Activated naive CD4-positive, alpha-beta T cell treated with Interleukin-2 at 50 U/mL for 16 hours (primary cell): ENCODE measurements around the gene RHOT2.

Source experiments
- DNase-seq: peaks from one replicate; pipeline ENCODE4 v3.0.0-alpha.2; 2020

The RHOT2 gene

DNA sequence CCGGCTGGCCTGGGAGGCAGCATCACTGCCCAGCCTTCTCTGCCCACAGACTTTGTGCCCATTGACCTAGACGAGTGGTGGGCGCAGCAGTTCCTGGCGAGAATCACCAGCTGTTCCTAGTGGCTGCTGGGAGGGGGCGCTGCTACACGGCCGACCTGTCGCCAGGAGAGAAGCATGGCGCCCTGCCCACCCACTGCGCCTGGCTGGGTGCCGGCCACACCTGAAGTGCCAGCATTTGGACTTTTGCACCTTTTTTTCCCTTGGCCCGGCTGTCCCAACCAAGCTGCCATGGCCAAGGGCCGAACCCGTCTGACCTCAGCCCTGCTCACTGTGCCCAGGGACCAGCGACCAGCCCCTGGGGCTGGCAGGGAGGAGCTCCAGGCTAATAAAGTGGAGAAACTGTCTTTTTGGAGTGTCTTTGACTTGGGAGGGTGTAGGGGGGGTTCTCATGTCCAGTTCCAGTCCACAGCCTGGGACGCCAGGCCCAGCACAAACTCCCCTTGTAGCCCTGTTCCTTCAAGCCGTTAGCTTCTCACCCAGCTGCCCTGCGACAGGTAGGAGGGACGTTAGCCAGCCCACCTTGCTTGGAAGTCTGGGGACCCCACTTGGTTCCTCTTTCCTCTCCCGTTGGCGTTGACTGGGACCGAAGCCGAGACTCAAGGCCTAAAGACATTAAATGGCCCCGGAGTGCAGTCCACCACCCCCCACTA, 19.7 kb upstream of the RHOT2 start:
- peak; percentile 54 for DNase-seq

- peak; percentile 95 for DNase-seq
These were observed 18.9 kb upstream of the RHOT2 start, which contains the start of gene WDR90 for GRCh38 chr16:648781-649589. Gene WDR90 (plus strand): TSS chr16:649365. CDS start chr16:649417, 52 bp downstream.

- peak; percentile 22 for DNase-seq
These were observed 18.3 kb upstream of the RHOT2 start for GRCh38 chr16:649631-650030.

GRCh38 chr16:651844-652243, 16.1 kb upstream of the RHOT2 start:
- DNase-seq = no peak

DNA sequence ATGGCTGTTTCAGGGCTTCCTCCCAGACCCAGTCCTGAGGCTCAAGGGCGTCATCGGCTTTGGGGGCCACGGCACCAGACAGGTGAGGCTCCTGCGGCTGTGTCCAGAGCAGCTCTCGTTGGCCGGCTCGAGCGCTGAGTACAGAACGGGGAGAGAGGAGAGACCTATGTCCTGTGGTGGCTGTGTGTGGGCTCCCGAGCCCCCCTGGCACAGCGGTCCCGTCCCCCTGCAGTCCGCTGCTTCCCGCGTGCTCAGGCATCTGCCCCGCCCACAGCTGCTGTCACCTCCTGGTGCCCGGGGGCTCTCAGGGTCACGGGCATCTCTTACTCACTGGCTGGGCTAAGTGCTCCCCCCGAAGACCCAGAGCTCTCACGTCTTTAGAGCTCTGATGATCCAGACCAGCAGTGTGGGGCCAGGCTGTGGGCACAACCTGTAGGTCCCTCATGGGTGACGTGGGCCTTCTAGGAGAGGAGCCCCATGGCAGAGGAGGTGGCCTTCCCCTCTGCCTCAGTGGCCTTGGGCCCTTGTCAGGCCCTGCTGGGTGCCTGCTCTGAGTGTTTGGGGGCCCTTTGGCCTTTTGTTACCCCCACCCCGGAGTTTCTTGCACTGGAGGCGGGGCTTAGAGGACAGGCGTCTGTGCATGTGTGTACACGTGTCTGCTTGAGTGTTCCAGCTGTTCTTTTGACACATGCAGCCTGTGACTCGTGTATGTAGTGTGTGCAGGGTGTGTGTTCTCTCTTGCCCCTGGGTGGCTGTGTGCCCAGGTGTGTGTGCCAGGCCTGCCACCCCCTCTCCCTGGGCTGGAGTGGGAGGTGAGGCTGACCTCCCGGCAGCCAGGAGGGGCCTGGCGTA, 15.3 kb upstream of the RHOT2 start:
- DNase-seq = no peak

DNA sequence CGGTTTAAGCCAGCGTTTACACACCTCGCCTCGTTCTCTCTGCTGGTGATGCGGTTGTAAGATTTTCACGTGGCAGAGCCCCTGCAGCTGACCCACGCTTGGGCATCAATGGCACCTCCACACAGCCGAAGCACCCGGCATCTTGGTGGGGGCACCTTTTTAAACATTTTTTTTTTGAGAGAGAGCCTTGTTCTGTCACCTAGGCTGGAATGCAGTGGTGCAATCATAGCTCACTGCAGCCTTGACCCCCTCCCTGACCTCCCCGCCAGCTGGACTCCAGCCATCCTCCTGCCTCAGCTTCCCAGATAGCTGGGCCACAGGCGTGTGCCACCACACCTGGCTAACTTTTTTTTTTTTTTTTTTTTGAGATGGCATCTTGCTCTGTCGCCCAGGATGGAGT, 13.9 kb upstream of the RHOT2 start:
- DNase-seq = no peak

- no peak for DNase-seq
These were observed 10.4 kb upstream of the RHOT2 start for GRCh38 chr16:657487-657886.

DNA sequence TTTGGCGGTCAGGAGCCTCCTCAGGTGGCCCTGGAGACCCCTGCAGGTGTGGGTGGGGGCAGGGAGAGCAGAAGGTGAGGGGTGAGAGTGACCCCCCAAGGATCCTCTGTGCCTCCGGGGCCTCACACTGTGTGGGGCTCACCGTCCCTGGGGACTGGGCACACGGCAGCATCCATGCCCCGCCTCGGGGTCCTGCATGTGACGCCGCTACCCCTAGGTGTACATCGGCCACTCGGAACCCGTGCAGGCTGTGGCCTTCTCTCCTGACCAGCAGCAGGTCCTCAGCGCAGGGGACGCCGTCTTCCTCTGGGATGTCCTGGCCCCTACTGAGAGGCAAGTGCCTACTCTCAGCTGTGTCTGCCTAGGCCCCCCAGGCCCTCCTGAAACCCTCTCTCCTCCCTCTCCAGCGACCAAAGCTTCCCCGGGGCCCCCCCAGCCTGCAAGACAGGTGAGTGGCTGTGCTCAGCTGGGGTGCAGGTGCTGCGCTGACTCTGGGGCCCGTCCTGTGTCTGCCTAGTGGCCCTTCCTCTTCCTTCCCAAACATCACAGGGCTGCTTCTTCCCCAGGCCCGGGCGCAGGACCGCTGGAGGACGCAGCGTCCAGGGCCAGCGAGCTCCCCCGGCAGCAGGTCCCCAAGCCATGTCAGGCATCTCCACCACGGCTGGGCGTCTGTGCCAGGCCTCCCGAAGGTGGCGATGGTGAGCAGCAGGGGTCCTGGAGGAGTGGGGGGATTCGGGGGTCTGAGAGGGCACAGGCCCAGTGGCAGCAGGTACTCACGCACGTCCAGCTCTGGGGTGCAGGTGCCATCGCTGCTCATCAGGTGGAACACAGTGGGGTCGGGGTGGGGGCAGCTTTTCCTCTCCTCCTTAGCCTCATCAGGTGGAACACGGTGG, 9.0 kb upstream of the RHOT2 start:
- DNase-seq = no peak

- DNase-seq = no peak
These were observed 8.3 kb upstream of the RHOT2 start for GRCh38 chr16:659618-660017.

DNA sequence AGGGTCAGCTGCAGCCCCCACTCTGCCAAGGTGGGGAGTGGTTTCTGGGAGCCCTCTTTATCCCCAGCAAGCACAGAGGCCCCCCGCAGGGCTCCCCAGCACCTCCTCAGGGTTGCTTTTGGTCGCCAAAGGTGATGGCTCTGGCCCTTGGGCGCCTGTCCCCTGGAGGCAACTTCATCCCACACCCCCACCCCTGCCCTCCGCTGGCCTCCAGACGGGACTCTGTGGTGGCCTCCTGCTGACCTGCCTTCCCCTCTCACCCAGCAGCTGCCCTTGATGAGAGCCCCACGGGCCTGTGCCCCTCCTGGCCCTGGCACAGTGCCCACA, 7.8 kb upstream of the RHOT2 start:
- no peak for DNase-seq

GRCh38 chr16:660459-661183, 7.3 kb upstream of the RHOT2 start:
- peak; percentile 66 for DNase-seq

GRCh38 chr16:661184-661821, 6.6 kb upstream of the RHOT2 start:
- no peak for DNase-seq

- no peak for DNase-seq
These were observed 5.8 kb upstream of the RHOT2 start for GRCh38 chr16:662095-662494.

GRCh38 chr16:662597-662996, 5.3 kb upstream of the RHOT2 start:
- no peak for DNase-seq

DNA sequence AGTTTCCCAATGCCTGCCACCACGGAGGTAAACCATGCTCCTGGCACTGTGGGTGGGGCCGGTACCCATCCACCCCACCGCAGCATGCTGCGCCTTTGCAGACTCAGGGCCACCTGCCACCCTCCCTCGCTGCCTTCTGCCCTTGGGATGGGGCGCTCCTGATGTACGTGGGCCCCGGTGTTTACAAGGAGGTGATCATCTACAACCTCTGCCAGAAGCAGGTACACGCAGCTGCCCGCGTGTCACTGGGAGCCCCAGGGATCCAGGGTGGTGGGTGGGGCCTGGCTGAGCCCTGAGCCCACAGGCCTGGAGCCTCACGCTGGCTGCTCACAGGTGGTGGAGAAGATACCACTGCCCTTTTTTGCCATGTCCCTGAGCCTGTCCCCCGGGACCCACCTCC, 1.4 kb upstream of the RHOT2 start:
- DNase-seq = no peak

DNA sequence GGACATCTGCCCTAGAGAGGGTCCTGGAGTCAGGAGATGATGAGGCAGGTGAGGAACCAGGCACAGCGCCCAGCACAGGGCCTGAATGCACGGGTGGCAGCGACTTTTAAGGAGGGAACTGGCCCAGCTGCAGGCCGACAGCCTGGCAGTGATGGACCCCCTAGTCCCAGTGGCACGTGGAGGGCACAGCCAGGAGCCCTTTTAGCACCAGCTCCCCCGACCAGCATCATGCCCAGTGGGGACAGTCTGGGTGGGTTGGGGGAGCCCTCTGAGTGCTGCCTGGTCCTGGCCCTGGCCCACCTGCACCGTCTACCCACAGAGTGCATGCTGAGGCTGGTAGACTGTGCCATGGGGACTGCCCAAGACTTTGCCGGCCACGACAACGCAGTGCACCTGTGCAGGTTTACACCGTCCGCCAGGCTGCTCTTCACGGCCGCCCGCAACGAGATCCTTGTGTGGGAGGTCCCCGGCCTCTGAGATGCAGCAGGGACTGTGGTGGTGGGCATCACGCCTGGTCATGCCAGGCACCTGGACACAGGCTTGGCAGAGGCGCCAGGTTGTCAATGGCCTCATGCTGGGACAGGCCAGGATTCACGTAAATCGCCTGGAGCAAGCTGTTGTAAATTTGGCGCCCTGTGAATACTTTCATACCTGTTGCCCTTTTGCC, 686 bp upstream of the RHOT2 start:
- no peak for DNase-seq

GRCh38 chr16:668519-669171, 713 bp downstream of the RHOT2 start:
- no peak for DNase-seq

DNA sequence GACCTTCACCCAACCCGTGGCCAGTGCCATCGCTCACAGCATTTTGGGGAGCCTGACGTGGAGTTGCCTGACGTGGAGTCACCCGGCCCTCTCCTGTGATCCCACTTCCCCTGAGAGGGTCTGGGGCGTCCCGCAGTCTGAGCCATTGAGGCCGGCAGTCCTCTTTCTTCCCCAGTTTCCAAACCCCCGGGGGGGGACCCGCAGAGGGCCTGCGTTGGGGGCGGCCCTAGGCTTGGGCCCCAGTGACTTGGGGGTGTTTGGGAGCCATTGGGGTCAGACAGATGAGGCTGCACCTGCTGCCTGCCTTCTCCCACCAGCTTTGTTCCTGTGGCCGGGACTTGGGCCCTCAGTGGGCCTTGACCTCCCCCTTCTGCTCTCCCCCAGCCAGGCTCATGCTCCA, 1.7 kb downstream of the RHOT2 start:
- no peak for DNase-seq

DNA sequence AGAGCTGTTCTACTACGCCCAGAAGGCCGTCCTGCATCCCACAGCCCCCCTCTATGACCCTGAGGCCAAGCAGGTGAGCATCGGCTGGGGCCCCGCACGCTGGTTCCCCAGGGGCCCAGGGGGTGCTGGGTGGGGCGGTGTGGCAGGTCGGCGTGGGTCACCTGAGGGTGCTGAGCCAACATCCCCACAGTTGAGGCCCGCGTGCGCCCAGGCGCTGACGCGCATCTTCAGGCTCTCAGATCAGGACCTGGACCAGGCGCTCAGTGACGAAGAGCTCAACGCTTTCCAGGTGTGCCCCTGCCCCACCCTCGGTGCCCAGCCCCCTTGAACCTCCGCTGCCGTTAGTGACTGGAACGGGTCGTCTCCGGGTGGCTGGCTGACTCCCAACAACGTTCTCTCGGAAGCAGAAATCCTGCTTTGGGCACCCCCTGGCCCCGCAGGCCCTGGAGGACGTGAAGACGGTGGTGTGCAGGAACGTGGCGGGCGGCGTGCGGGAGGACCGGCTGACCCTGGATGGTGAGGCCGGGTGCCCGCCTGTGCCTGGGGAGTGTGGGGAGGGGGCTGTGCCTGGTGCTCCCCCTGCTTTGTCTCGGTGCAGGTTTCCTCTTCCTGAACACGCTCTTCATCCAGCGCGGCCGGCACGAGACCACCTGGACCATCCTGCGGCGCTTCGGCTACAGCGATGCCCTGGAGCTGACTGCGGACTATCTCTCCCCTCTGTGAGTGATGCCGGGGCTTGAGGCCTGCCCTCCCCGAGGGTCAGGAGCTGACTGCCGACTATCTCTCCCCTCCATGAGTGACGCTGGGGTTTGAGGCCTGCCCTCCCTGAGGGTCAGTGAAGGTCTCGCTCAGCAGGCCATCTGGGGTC, 2.8 kb downstream of the RHOT2 start:
- no peak for DNase-seq
